Gastroesophageal sphincter (tissue), 4 donors: ENCODE measurements around the gene HPCAL1. TPM values are rescaled to one million over a fixed set of nuclear protein-coding genes. Genes with fewer than 3 reads are reported as not detected.

Experiments
- ATAC-seq: fragments of 150-250 bp; one replicate; pipeline ENCODE4 v1.9.1; 2016; ENCODE audit warnings: mild to moderate bottlenecking, moderate library complexity
- H3K27ac ChIP-seq, 4 donors: fragments of 200-600 bp; sonication (generic) in 3 of 4; 1 replicate in 3 of 4; 2 replicates in 1 of 4; pipeline ENCODE4 v1.5.1; 2016 to 2019
- H3K27me3 ChIP-seq: fragments of 200-600 bp; sonication (generic); one replicate; pipeline ENCODE4 v1.5.1; 2019
- H3K36me3 ChIP-seq, 2 donors: fragments of 200-600 bp; sonication (generic); one replicate each; pipeline ENCODE4 v1.5.1; 2019; ENCODE audit warnings: control low read depth in 1 of 2
- H3K4me1 ChIP-seq, 3 donors: fragments of 200-600 bp; sonication (generic); 1 replicate in 2 of 3; 2 replicates in 1 of 3; pipeline ENCODE4 v1.5.1; 2016 to 2019; ENCODE audit warnings: control low read depth in 2 of 3
- H3K4me3 ChIP-seq, 2 donors: fragments of 200-600 bp; sonication (generic); one replicate each; pipeline ENCODE4 v1.5.1; 2019; ENCODE audit warnings: mild to moderate bottlenecking in 1 of 2, moderate library complexity in 1 of 2
- H3K9me3 ChIP-seq, 3 donors: fragments of 200-600 bp; sonication (generic); one replicate each; pipeline ENCODE4 v1.5.1; 2017 to 2019; ENCODE audit warnings: control low read depth in 2 of 3
- CTCF ChIP-seq, 4 experiments: fragments of 200-600 bp in 2 of 4; fragments of 450-650 bp in 2 of 4; sonication (generic) in 1 of 4; IDR thresholded peaks; one replicate each; pipeline ENCODE4 v1.5.1; 2017 to 2019; ENCODE audit warnings: antibody characterized with exemption in 4 of 4, mild to moderate bottlenecking in 2 of 4, moderate library complexity in 2 of 4
- EP300 ChIP-seq: sonication (generic); formaldehyde crosslinking; IDR thresholded peaks from one replicate; pipeline ENCODE4 v1.6.1; 2017; ENCODE audit warnings: antibody characterized with exemption, mild to moderate bottlenecking
- POLR2A ChIP-seq, 2 donors: fragments of 450-650 bp; IDR thresholded peaks; one replicate each; pipeline ENCODE4 v1.6.1; 2017; ENCODE audit warnings: antibody characterized with exemption in 2 of 2, mild to moderate bottlenecking in 2 of 2, moderate library complexity in 1 of 2
- POLR2AphosphoS5 ChIP-seq: sonication (generic); formaldehyde crosslinking; IDR thresholded peaks from one replicate; pipeline ENCODE4 v1.6.1; 2017; ENCODE audit warnings: antibody characterized with exemption
- WGBS, 2 donors: methylation state at CpG; one replicate each; pipeline ENCODE4 v1.1.5; 2018; ENCODE audit warnings: low coverage in 1 of 2; 5-methylcytosine and 5-hydroxymethylcytosine counted together
- total RNA-seq, 4 donors: library from RNA; depleted of rRNA; stranded (reverse); fragments of >200 nt; gene quantifications; one replicate each; pipeline ENCODE4 v1.1.0, GENCODE V29; 2016

Gene HPCAL1
- total RNA-seq, 4 donors from 2014 or later: 17.0 to 42.1 (median 29.8) TPM

GRCh38 chr2:10432311-10433181 lies 129.8 kb downstream of the HPCAL1 start:
- Histone ChIP-seq H3K9me3 (no peaks in the 10 kb centered on the region), H3K27me3 (peaks cover 20% of the 10 kb centered on the region), H3K4me1 (peaks cover 0 to 30% (median 14%) of the 10 kb centered on the region in 3 donors), H3K36me3 (peaks cover 0 to 7% of the 10 kb centered on the region in 2 donors), H3K4me3 (peak overlapping the region in 1 of 2 donors; percentile 43), H3K27ac (no peak overlapping the region)
- TF ChIP-seq POLR2A (IDR thresholded peaks at IDR 0.05) (no peak), POLR2AphosphoS5 (no peak)
- peak; percentile 60 for ATAC-seq
- 12% methylated on average over 11 of the region's 49 CpGs; no CpG with 5 or more reads in 1 of the 2 donors for WGBS, 2 donors

GRCh38 chr2:10433264-10433946 lies 130.7 kb downstream of the HPCAL1 start:
- Histone ChIP-seq H3K27me3 (peaks cover 20% of the 10 kb centered on the region), H3K27ac (no peak overlapping the region), H3K9me3 (no peaks in the 10 kb centered on the region), H3K4me3 (no peak overlapping the region), H3K36me3 (no peaks in the 10 kb centered on the region), H3K4me1 (peaks cover 0 to 22% (median 13%) of the 10 kb centered on the region in 3 donors)
- TF ChIP-seq CTCF (IDR thresholded peaks at IDR 0.05) (no peak), EP300 (no peak), POLR2AphosphoS5 (no peak), POLR2A (IDR thresholded peaks at IDR 0.05) (no peak)
- no peak for ATAC-seq
- 93 to 94% methylated on average over 7 to 8 of the region's 10 CpGs for WGBS, 2 donors

- Histone ChIP-seq H3K4me1 (peaks cover 0 to 24% (median 13%) of the 10 kb centered on the region in 3 donors), H3K9me3 (no peaks in the 10 kb centered on the region), H3K27ac (no peak overlapping the region), H3K36me3 (peaks cover 0 to 5% of the 10 kb centered on the region in 2 donors), H3K27me3 (peaks cover 20% of the 10 kb centered on the region), H3K4me3 (no peak overlapping the region)
- no peak for ATAC-seq
- WGBS, 2 donors: 69 to 100% methylated on average over 1 to 5 of the region's 19 CpGs
- TF ChIP-seq POLR2AphosphoS5 (no peak), POLR2A (IDR thresholded peaks at IDR 0.05) (no peak), EP300 (no peak), CTCF (IDR thresholded peaks at IDR 0.05) (no peak)
Observed at GRCh38 chr2:10433947-10434885, 131.5 kb downstream of the HPCAL1 start.

GRCh38 chr2:10434886-10435819 lies 132.4 kb downstream of the HPCAL1 start:
- 13% methylated on average over 3 of the region's 28 CpGs; no CpG with 5 or more reads in 1 of the 2 donors for WGBS, 2 donors
- peak; percentile 70 for ATAC-seq
- Histone ChIP-seq H3K27me3 (peaks cover 20% of the 10 kb centered on the region), H3K27ac (no peak overlapping the region), H3K9me3 (no peaks in the 10 kb centered on the region), H3K4me1 (peaks cover 0 to 33% (median 13%) of the 10 kb centered on the region in 3 donors), H3K4me3 (no peak overlapping the region), H3K36me3 (peaks cover 0 to 14% of the 10 kb centered on the region in 2 donors)
- peak in 3 of 4 experiments; percentile 92 to 99 (median 94) for TF ChIP-seq CTCF (IDR thresholded peaks at IDR 0.05)
- no peak for TF ChIP-seq POLR2AphosphoS5
- no peak for TF ChIP-seq EP300
- no peak for TF ChIP-seq POLR2A (IDR thresholded peaks at IDR 0.05)
